ENCODE results near the gene CAPN2. TPM values are rescaled to one million over a fixed set of nuclear protein-coding genes. Genes with fewer than 3 reads are reported as not detected.

Gene CAPN2
- polyA plus RNA-seq (2012; ENCODE audit: insufficient read length, low read depth) = 134 TPM

GRCh38 chr1:223712194-223712849 is at the start of gene CAPN2:
Gene CAPN2 (plus strand): TSS chr1:223712539. CDS start chr1:223712641, 102 bp downstream.
- no peak for TF ChIP-seq REST (IDR thresholded peaks at IDR 0.05; ENCODE audit: insufficient read depth in 1 of 2, low read depth in 2 of 2, low read length in 2 of 2)
- TF ChIP-seq FOXP2 (optimal IDR thresholded peaks at IDR 0.05; ENCODE audit: borderline replicate concordance, extremely low read depth, extremely low read length, insufficient read depth) = peak; percentile 66
- TF ChIP-seq SIN3A (IDR thresholded peaks at IDR 0.05; ENCODE audit: borderline replicate concordance, insufficient read depth, low read length) = 0 out of 2 replicates have a peak, but pooled peaks have one; percentile 19
- peak; percentile 38; the same call in 1 of the 2 replicates for TF ChIP-seq POLR2AphosphoS5 (IDR thresholded peaks at IDR 0.05; ENCODE audit: low read depth, low read length)
- TF ChIP-seq TAF1 (IDR thresholded peaks at IDR 0.05; ENCODE audit: borderline replicate concordance, insufficient read depth, low read length) = no peak

GRCh38 chr1:223662943-223663342 is 49.4 kb upstream of the CAPN2 start:
- TF ChIP-seq SIN3A (IDR thresholded peaks at IDR 0.05; ENCODE audit: borderline replicate concordance, insufficient read depth, low read length) = no peak
- no peak for TF ChIP-seq TAF1 (IDR thresholded peaks at IDR 0.05; ENCODE audit: borderline replicate concordance, insufficient read depth, low read length)
- no peak for TF ChIP-seq FOXP2 (optimal IDR thresholded peaks at IDR 0.05; ENCODE audit: borderline replicate concordance, extremely low read depth, extremely low read length, insufficient read depth)
- TF ChIP-seq POLR2AphosphoS5 (IDR thresholded peaks at IDR 0.05; ENCODE audit: low read depth, low read length) = no peak
- TF ChIP-seq REST (IDR thresholded peaks at IDR 0.05; ENCODE audit: insufficient read depth in 1 of 2, low read depth in 2 of 2, low read length in 2 of 2) = no peak

- TF ChIP-seq SIN3A (IDR thresholded peaks at IDR 0.05; ENCODE audit: borderline replicate concordance, insufficient read depth, low read length) (no peak), POLR2AphosphoS5 (IDR thresholded peaks at IDR 0.05; ENCODE audit: low read depth, low read length) (no peak), TAF1 (IDR thresholded peaks at IDR 0.05; ENCODE audit: borderline replicate concordance, insufficient read depth, low read length) (no peak), REST (IDR thresholded peaks at IDR 0.05; ENCODE audit: insufficient read depth in 1 of 2, low read depth in 2 of 2, low read length in 2 of 2) (no peak), FOXP2 (optimal IDR thresholded peaks at IDR 0.05; ENCODE audit: borderline replicate concordance, extremely low read depth, extremely low read length, insufficient read depth) (no peak)
Measured at GRCh38 chr1:223664106-223664505, 48.2 kb upstream of the CAPN2 start.

- no peak for TF ChIP-seq FOXP2 (optimal IDR thresholded peaks at IDR 0.05; ENCODE audit: borderline replicate concordance, extremely low read depth, extremely low read length, insufficient read depth)
- no peak for TF ChIP-seq POLR2AphosphoS5 (IDR thresholded peaks at IDR 0.05; ENCODE audit: low read depth, low read length)
- TF ChIP-seq REST (IDR thresholded peaks at IDR 0.05; ENCODE audit: insufficient read depth in 1 of 2, low read depth in 2 of 2, low read length in 2 of 2) = no peak
- TF ChIP-seq SIN3A (IDR thresholded peaks at IDR 0.05; ENCODE audit: borderline replicate concordance, insufficient read depth, low read length) = no peak
- TF ChIP-seq TAF1 (IDR thresholded peaks at IDR 0.05; ENCODE audit: borderline replicate concordance, insufficient read depth, low read length) = no peak
Measured at GRCh38 chr1:223665592-223666312, 46.6 kb upstream of the CAPN2 start, which contains the start of gene CAPN8. Gene CAPN8 (minus strand): TSS chr1:223665701. CDS start chr1:223665646, 55 bp downstream.

All from PFSK-1 (cell line).